Sigmoid colon (tissue), 4 donors: ENCODE measurements around the gene RAB4A.

ENCODE experiments used
- POLR2AphosphoS5 ChIP-seq, 4 donors: sonication (generic); formaldehyde crosslinking; IDR thresholded peaks; one replicate each; pipeline ENCODE4 v1.6.1; 2017; ENCODE audit warnings: antibody characterized with exemption in 4 of 4
- TF ChIP-seq, protein P1 (sequence below), 4 experiments: fragments of 450-650 bp in 3 of 4; fragments of 200-600 bp in 1 of 4; IDR thresholded peaks; one replicate each; pipeline ENCODE4 v1.5.1; 2016 to 2019; ENCODE audit warnings: antibody characterized with exemption in 4 of 4, mild to moderate bottlenecking in 3 of 4, moderate library complexity in 2 of 4

DNA sequence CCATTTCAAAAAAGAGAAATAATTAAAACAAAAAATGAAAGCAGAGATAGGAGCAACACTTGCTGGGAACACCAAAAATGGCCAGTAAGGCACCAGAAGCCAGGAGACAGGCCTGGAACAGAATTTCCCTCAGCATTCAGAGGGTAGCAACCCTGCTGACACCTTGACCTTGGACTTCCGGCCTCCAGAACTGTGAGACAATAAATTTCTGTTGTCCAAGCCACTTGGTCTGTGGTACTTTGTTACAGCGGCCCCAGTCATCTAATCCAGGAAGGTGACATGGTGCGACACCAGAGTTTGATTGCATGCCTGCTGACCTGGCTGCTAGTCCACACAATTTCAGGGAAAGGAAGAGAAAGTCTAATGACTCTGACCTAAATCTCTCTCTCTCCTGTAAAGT, 10.6 kb upstream of the RAB4A start:
- TF ChIP-seq, protein P1, sequence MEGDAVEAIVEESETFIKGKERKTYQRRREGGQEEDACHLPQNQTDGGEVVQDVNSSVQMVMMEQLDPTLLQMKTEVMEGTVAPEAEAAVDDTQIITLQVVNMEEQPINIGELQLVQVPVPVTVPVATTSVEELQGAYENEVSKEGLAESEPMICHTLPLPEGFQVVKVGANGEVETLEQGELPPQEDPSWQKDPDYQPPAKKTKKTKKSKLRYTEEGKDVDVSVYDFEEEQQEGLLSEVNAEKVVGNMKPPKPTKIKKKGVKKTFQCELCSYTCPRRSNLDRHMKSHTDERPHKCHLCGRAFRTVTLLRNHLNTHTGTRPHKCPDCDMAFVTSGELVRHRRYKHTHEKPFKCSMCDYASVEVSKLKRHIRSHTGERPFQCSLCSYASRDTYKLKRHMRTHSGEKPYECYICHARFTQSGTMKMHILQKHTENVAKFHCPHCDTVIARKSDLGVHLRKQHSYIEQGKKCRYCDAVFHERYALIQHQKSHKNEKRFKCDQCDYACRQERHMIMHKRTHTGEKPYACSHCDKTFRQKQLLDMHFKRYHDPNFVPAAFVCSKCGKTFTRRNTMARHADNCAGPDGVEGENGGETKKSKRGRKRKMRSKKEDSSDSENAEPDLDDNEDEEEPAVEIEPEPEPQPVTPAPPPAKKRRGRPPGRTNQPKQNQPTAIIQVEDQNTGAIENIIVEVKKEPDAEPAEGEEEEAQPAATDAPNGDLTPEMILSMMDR (IDR thresholded peaks at IDR 0.05): no peak
- TF ChIP-seq POLR2AphosphoS5 (IDR thresholded peaks at IDR 0.05): no peak
